Hematopoietic multipotent progenitor cell treated with erythropoietin and hydrocortisone succinate and interleukin-3 and kit ligand, for 17 days (in vitro differentiated cells): Measurements from ENCODE around the gene KRT23.

Source experiments
- DNase-seq: peaks from one replicate; pipeline ENCODE4 v3.0.0-alpha.2; 2015; ENCODE audit warnings: low spot score

KRT23 gene

DNA sequence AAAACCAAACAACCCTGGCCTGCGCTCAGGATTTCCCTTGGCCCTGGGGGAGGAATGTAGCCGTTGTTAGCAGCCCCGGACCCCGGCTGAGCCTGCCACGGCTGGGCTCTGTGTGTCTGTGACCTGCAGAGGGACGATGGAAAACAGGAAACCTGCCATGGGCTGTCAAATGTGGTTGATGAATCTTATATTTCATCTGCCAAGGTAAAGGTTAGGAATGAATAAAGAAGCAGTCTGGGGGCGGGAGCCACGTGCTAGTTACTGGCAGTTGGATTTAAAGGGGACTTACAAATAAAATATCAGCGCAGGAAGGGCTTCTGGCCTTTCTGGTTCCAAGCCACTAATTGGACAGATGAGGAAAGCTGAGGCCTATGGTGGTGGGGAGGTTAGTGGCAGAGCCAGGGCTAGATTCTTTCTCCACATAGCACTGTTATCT is at the start of gene KRT23:
Gene KRT23 (minus strand): TSS at position 263 of the 436 bp plus-strand sequence. CDS start 1,043 bp downstream, outside the sequence.
- no peak for DNase-seq

DNA sequence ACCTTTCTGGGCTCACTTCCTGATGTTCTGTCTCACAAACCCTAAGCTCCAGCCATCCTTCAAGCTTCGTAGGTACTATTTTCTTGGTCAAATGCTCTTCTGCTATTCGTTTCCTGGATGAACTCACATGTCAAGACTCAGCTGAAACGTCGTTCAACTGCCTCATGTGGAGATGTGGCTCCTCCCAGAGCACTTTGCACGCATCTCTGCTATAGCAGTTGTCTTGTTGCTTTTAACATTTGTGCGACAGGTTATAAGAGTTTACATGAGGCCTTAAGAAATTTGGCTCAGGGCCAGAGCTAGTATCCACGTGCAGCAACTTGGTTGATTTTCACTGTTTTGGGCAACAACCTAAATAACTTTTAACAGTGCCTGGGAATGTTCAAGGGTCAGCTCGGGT is 49.5 kb upstream of the KRT23 start:
- DNase-seq: no peak

DNA sequence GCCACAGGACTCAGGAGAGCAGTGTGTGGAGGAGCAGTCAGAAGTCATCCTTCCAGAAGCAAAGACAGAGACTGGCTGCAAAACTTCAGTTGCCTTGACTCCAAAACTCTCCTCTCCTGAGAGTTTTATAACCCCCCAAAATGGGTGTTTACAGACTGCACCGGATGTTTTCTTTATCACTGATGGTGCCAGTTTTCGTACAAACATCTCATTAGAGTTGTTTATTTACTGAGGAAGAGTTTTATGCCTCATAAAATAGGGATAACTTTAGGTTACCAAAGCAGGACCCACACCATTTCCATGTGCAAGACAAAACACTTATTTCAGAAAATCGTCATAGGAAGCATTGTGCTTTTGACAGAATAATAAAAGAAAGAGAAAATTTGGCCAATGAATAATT is 46.8 kb upstream of the KRT23 start, which contains the start of gene KRT40:
Gene KRT40 (minus strand): TSS at position 101 of the 400 bp plus-strand sequence. CDS start 53 bp downstream, at position 48.
- DNase-seq: no peak

GRCh38 chr17:40981115-40981514 is 43.7 kb upstream of the KRT23 start:
- no peak for DNase-seq

DNA sequence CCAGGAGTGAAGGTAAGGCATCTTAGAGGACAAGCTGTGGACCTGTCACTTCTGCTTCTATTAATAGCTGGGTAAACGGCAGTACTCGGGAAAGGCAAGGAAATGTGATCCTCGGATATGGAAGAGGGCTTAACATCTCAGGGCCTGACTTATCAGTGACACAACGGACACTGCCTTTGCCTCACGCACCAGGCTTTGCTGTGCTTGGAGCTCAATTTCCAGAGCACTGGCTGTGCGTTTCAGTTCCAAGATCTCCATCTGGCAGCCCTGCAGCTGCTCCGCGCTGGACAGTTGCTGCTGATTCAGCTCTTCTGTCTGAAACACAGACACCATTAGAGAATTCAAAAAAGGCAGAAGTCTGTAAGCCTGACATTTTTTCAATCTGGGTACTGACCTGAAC is 43.1 kb upstream of the KRT23 start:
- DNase-seq: no peak

GRCh38 chr17:40980117-40980516 is 42.7 kb upstream of the KRT23 start:
- DNase-seq: no peak

GRCh38 chr17:40978575-40979151 is 41.2 kb upstream of the KRT23 start:
- DNase-seq: no peak

DNA sequence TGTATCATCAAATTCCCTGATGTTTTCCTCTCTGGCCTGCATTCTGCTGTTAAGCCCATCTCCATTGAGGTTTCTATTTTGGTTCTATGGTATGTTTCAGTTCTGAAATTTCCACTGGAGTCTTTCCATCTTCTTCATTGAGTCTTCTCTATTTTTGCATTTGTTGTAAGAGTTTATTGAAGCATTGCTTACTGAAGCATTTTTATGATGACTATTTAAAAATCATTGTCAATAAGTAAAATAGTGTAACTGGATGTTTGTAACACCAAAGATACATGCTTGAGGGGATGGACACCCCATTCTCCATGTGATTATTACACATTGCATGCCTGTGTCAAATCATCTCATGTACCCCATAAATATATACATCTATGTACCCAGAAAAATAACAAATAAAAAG is 38.1 kb upstream of the KRT23 start:
- DNase-seq: no peak

DNA sequence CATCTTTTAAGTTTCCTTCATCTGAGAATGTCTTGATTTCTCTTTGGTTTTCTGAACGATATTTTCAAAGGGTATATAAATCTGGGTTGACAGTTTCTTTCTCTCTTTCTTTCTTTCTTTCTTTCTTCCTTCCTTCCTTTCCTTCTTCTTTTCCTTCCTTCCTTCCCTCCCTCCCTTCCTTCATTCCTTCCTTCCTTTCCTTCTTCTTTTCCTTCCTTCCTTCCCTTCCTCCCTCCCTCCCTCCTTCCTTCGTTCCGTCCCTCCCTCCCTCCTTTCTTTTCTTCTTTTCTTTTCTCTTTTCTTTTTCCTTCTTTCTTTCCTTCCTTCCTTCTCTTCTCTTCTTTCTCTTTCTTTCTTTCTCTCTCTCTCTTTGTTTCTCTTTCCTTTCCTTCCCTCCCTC is 36.9 kb upstream of the KRT23 start:
- no peak for DNase-seq

DNA sequence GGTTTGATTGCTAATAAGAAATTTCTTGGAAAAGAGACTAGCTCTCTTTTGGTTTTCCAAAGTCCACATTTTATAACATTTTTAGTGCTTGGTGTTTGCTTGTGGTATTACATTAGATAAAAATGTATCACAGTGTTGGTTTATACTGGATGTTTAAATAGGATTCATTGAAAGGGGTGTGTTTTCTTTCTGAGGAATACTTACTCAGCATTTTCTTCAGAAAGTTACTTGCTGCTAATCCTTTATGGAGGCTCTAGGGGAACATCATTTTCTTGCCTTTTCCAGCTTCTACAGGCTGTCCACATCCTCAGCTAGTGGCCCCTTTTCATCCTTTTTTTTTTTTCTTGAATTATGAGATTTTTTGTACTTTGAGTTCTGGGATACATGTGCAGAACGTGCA is 30.1 kb upstream of the KRT23 start:
- DNase-seq: no peak

DNA sequence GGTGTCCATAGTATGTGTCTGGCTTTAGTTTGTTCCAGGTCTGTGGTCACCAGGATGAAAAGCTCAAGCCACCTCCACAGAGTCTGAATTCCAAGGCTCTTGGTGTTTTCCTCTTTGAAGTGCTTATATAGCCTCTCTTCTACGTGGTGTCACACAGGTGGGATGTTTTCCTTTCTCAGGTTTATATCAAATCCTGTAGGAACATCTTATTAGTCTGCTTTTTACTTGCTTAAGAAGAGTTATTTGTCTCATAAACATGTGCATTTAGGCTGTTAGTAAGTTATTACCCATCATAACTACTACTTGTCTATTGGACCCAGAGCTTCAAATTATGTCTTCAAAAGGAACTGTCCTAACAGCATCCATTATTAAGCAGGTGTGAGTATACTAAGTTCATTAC is 29.4 kb upstream of the KRT23 start, which contains the start of gene KRT39:
Gene KRT39 (minus strand): TSS at position 101 of the 400 bp plus-strand sequence. CDS start 92 bp downstream, at position 9.
- no peak for DNase-seq

DNA sequence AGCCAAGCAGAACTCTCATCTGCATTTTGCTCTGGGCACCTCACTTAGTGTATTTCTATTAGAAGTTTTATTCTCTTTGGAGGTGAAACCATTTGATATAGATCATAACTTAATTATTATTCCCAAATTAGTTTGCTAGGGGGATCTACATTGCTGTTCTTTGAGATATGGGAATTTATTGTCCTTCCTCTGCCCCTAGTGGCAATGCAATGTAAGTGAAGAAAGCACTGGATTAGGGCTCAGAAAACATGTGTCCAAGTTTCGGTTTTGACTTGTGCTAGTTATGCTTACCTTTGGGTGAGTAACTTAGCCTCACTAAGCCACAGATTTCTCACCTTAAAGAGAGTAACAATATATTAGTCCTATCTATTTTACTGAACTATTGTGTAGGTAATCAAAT is 26.4 kb upstream of the KRT23 start:
- no peak for DNase-seq

- DNase-seq: no peak
Observed at GRCh38 chr17:40962059-40962561, 24.7 kb upstream of the KRT23 start.

DNA sequence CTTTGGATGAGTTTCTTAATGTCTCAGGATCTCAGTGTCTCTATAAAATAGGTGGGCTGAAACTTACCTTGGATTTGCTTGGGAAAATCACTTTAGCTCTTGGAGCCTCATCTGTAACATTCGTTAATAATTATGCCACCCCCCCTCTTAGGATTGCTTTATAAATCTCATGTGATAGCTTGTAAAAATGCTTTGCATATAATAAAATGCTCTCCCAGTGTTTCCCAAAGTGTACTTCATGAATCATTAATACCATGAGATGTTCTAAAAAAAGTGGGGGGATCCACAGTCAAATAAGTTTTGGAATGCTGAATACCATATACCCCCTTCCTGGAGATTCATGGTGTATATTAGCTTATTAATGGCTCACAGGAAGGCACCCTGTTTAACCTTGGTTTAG is 24.1 kb upstream of the KRT23 start:
- DNase-seq: no peak

GRCh38 chr17:40960144-40960543 is 22.7 kb upstream of the KRT23 start:
- DNase-seq: no peak

- no peak for DNase-seq
Observed at GRCh38 chr17:40958086-40958953, 20.9 kb upstream of the KRT23 start.

DNA sequence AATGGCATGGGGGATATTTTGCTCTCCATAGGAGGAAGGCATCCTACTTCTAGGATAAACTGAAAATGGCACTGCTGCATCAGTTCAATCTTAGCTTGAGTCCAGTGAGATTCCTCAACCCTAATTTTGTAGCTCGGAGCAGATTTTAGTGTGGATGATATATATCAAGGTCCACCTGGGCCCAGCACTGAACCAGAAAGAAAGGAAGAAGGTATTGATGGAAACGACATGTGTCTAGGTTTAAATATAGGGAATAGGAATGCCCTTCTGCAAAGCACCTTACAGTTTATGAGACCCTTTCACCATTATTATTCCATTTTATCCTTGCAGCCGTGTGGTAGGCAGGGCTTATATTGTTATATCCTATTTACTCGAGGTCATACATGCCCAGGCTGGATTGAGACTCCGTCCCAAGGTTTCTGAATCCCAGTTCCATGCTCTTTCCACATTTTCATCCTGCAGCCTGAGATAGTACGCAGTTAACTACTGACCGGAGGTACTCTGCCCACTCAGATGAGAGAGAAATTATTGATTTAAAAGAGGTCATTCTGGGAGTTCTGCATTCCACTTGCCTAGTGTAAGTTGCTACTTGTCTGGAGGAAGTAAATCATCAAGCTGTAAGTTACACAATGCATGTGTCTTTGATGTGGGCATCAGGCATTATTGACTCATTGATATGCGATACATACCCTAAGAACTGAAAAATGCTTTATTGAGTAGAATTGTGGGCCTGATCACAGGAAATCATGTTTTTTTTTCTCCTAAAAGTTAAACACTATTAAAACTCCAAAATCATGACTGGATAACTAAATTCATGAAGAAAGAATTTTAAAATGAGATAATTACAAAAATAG is 19.2 kb upstream of the KRT23 start:
- no peak for DNase-seq

- DNase-seq: no peak
Observed at GRCh38 chr17:40953881-40954280, 16.4 kb upstream of the KRT23 start.

- no peak for DNase-seq
Observed at GRCh38 chr17:40952661-40953060, 15.2 kb upstream of the KRT23 start.

DNA sequence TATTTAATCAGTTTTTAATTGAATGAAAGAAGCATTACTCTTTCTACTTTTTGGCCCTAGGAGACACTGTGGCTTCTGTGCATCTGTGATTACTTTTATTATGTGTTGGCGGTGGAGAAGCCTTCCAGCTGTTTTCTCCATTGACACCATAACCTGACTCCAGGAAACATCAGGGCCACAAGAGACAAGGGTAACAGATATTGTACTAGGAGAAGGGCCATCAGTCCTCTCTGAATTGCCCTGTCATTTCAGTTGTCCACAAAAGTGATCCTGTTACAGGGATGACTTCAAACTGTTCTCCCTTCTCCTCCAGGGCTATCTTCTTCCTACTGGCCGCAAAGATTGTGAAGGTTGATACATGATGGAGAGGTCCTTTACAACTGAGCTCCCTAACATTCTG is 14.7 kb upstream of the KRT23 start:
- no peak for DNase-seq

DNA sequence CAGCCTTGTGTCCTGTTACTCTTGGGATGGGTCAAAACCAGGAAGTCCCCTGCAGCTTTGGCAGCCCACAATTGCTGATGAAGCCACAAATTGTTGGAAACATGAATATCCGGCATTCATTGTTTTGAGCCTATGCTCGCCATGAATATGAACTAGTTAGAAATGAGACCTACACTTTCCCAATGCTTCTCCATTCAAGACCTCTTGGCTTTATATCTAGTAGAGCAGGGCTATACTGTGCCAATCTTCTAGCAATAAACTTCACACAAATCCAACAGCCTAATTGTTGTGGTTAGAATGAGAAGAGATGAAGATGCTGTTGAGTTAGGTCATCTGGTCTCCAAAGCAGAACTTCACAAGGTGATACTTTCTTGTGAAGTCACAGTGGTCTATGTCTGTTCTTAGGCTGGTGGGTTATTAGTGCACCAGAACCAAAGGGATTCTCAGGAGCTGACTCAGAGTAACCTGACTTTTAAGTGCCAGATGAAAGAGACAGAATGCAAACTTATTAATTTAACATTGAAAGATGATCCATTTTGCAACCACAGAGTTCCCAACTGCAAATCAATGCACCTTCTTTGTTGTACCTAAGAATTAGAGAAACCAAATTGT is 13.7 kb upstream of the KRT23 start:
- no peak for DNase-seq

DNA sequence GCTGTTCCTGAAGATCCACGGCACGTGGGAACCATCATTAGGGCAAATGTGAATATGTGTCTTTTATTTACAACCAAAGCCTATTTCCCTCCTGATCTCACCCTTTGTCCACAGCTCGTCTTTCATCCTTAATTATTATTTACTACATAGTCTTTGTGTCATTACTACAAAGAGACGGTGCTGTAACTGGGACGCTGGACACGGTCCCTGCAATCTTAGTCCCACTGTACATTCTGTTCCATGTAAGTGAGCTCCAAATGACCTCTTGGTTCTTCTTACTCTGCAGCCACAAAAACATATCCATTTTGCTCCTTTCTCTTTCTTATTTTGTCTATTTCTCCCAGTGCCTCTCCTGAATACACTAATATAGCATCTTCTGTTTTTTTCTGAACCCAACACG is 12.7 kb upstream of the KRT23 start:
- DNase-seq: no peak
